HG02798 (cell line): ENCODE results near the gene BMPR1B.
A peak's percentile ranks its signal among the peaks of the same experiment; 100 is the strongest.
"Not testable (repeated sequence)": the region's sequence is repeated elsewhere in the genome, so short reads cannot be mapped to it uniquely, and the experiment has no call there.

ENCODE experiments used
- ATAC-seq: cut with Tn5 transposase; IDR thresholded peaks from one replicate; pipeline ENCODE4 v1.9.1; 2021; ENCODE audit warnings: mild to moderate bottlenecking; ENCODE audit not compliant: unreplicated experiment, poor library complexity

The BMPR1B gene

GRCh38 chr4:95162867-95163266, 405.1 kb downstream of the BMPR1B start:
- ATAC-seq, result no peak

GRCh38 chr4:95165926-95166524, 408.3 kb downstream of the BMPR1B start:
- ATAC-seq, result peak; percentile 86

- ATAC-seq, result no peak
Measured at GRCh38 chr4:95167805-95168204, 410.1 kb downstream of the BMPR1B start.

GRCh38 chr4:95170176-95170575, 412.4 kb downstream of the BMPR1B start:
- ATAC-seq, result no peak

GRCh38 chr4:95171377-95171776, 413.6 kb downstream of the BMPR1B start:
- ATAC-seq, result not testable (repeated sequence)

GRCh38 chr4:95178938-95179337, 421.2 kb downstream of the BMPR1B start:
- ATAC-seq, result no peak

- ATAC-seq, result no peak
Measured at GRCh38 chr4:95180531-95181242, 422.9 kb downstream of the BMPR1B start.

- no peak for ATAC-seq
Measured at GRCh38 chr4:95181243-95181995, 423.7 kb downstream of the BMPR1B start.

- no peak for ATAC-seq
Measured at GRCh38 chr4:95181996-95182306, 424.2 kb downstream of the BMPR1B start.

- ATAC-seq, result no peak
Measured at GRCh38 chr4:95183656-95184408, 426.1 kb downstream of the BMPR1B start.

GRCh38 chr4:95186666-95187065, 428.9 kb downstream of the BMPR1B start:
- ATAC-seq, result no peak

- ATAC-seq, result no peak
Measured at GRCh38 chr4:95188701-95189370, 431.1 kb downstream of the BMPR1B start.

- ATAC-seq, result no peak
Measured at GRCh38 chr4:95190751-95191436, 433.1 kb downstream of the BMPR1B start.

- no peak for ATAC-seq
Measured at GRCh38 chr4:95191537-95191936, 433.8 kb downstream of the BMPR1B start.

- no peak for ATAC-seq
Measured at GRCh38 chr4:95193391-95194224, 435.9 kb downstream of the BMPR1B start.

- no peak for ATAC-seq
Measured at GRCh38 chr4:95197353-95197752, 439.6 kb downstream of the BMPR1B start.

GRCh38 chr4:95198961-95199360, 441.2 kb downstream of the BMPR1B start:
- no peak for ATAC-seq

- no peak for ATAC-seq
Measured at GRCh38 chr4:95204267-95204844, 446.6 kb downstream of the BMPR1B start.

- no peak for ATAC-seq
Measured at GRCh38 chr4:95204873-95205272, 447.1 kb downstream of the BMPR1B start.
